ENCODE results near the gene SLC22A1. TPM values are rescaled to one million over a fixed set of nuclear protein-coding genes. Genes with fewer than 3 reads are reported as not detected.
"Not testable (repeated sequence)": the region's sequence is repeated elsewhere in the genome, so short reads cannot be mapped to it uniquely, and the experiment has no call there.

SLC22A1 gene
- total and polyA plus RNA-seq, 2 of the 8 experiments (the other 6 are each of a cell fraction or from before 2014, with no cell fraction given), result 0.12 to 0.45 TPM

DNA sequence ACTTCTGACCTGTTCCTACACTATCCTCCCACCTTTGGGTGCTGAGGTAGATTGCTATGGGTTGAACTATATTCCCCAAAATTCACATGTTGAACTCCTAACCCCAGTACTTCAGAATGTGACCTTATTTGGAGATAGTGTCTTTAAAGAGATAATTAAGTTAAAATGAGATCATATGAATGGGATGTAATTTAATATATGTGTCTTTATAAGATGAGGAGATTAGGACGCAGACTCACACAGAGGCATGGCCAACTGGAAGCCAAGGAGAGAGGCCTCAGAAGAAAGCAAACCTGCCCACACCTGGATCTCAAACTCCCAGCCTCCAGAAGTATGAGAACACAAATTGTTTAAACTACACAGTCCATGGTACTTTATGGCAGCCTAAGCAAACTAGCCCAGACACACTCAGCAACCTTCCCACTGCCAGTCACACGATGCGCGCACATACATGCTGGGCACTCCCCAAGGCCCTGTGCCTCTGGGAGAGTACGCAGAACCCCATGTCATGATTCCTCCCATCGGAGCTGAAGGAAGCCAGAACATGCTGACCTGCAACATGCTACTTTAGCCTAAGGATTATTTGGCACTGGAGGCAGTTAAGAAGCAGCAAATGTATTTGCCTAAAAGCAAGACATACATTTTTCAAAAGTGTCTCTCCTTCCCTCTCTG, 8.9 kb upstream of the SLC22A1 start (continued):
- TF ChIP-seq KDM4A (IDR thresholded peaks at IDR 0.05; ENCODE audit: low read depth, low read length, severe bottlenecking) (no peak), EZH2 (IDR thresholded peaks at IDR 0.05; ENCODE audit: low read depth, low read length, severe bottlenecking) (no peak)

DNA sequence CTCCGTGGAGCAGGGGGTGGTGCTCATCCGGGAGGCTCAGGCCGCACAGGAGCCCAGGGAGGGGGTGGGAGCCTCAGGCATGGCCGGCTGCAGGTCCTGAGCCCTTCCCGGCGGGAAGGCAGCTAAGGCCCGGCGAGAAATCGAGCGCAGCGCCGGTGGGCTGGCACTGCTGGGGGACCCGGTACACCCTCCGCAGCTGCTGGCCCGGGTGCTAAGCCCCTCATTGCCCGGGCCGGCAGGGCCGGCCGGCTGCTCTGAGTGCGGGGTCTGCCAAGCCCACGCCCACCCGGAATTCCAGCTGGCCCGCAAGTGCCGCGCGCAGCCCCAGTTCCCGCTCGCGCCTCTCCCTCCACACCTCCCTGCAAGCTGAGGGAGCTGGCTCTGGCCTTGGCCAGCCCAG, 7.1 kb upstream of the SLC22A1 start:
- H3K36me3 ChIP-seq (ENCODE audit: control insufficient read depth in 2 of 4, insufficient read depth in 4 of 4, low read length in 3 of 4); H2AFZ ChIP-seq (ENCODE audit: low read length); H3K4me3 ChIP-seq (ENCODE audit: extremely low read depth in 1 of 4, insufficient read depth in 2 of 4, low read depth in 3 of 4, low read length in 4 of 4); H3K79me1 ChIP-seq (ENCODE audit: low read depth, low read length); FAIRE-seq; H3K23ac ChIP-seq (ENCODE audit: insufficient read length); H2BK20ac ChIP-seq (ENCODE audit: low read length); H4K91ac ChIP-seq (replicated peaks; ENCODE audit: insufficient read length, low read length); H3K79me2 ChIP-seq (ENCODE audit: control insufficient read depth in 1 of 2, insufficient read depth in 2 of 2, low read length in 2 of 2); H2BK5ac ChIP-seq (ENCODE audit: low read depth, low read length); H3K18ac ChIP-seq (ENCODE audit: extremely low read depth, low read length); H3K4me1 ChIP-seq (replicated peaks in 1 of 4; ENCODE audit: control insufficient read depth in 3 of 4, insufficient read depth in 4 of 4, low read length in 3 of 4); H3K56ac ChIP-seq (replicated peaks; ENCODE audit: insufficient read length, low read depth, low read length); H3K27me3 ChIP-seq (replicated peaks in 1 of 4; ENCODE audit: control insufficient read depth in 3 of 4, extremely low read depth in 1 of 4, insufficient read depth in 3 of 4, low read length in 3 of 4); H4K8ac ChIP-seq (ENCODE audit: extremely low read depth, insufficient read depth, low read length); H3K9ac ChIP-seq (replicated peaks in 1 of 4; ENCODE audit: extremely low read depth in 1 of 4, low read depth in 3 of 4, low read length in 3 of 4); POLR2A ChIA-PET (ENCODE audit: partially characterized antibody); H3K27ac ChIP-seq (ENCODE audit: low read depth, low read length); H3K4ac ChIP-seq (replicated peaks; ENCODE audit: insufficient read length, low read depth, low read length); H3K23me2 ChIP-seq (ENCODE audit: low read depth, low read length); H4K5ac ChIP-seq (ENCODE audit: insufficient read length, low read depth, low read length); H2BK120ac ChIP-seq (replicated peaks; ENCODE audit: low read depth, low read length); H3K14ac ChIP-seq (ENCODE audit: insufficient read length); H4K20me1 ChIP-seq (replicated peaks in 1 of 2; ENCODE audit: control insufficient read depth in 1 of 2, insufficient read depth in 2 of 2, low read length in 2 of 2); H2BK15ac ChIP-seq (ENCODE audit: low read length); DNase-seq (ENCODE audit: low read depth in 1 of 2, low spot score in 2 of 2); H2BK12ac ChIP-seq (ENCODE audit: low read depth, low read length); H3K4me2 ChIP-seq (ENCODE audit: insufficient read depth in 1 of 2, low read depth in 2 of 2, low read length in 2 of 2); H2AK5ac ChIP-seq (ENCODE audit: low read depth, low read length): not testable (repeated sequence)
- peaks cover 0 to 13% of the 10 kb centered on the region in 2 experiments; a peak in 2 of 4 replicates for H3K9me3 ChIP-seq (ENCODE audit: insufficient read depth in 2 of 2, low read depth in 1 of 2, low read length in 1 of 2)
- 94% methylated on average over 3 of the region's 29 CpGs; no CpG with 5 or more reads in 1 of the 2 experiments for WGBS, 2 experiments (ENCODE audit: extremely low coverage in 1 of 2, insufficient coverage in 1 of 2, insufficient read length in 1 of 2, insufficient replicate concordance in 2 of 2, low coverage in 1 of 2, low lambda C conversion rate in 2 of 2, missing lambda C conversion rate in 1 of 2)
- CTCF ChIA-PET (ENCODE audit: partially characterized antibody), result interaction anchor here (1.9 to 2.8 kb wide), 2 partner anchors 10 to 341 kb away, joined by 5 to 10 read pairs; no protein-coding TSS in a partner anchor
